ENCODE results near the gene TNFRSF25. TPM values are rescaled to one million over a fixed set of nuclear protein-coding genes. Genes with fewer than 3 reads are reported as not detected.
A peak's percentile ranks its signal among the peaks of the same experiment; 100 is the strongest.

TNFRSF25 gene
- total and polyA plus RNA-seq, 9 of the 15 experiments (the other 6 are each of a cell fraction or from before 2014, with no cell fraction given): 0.24 to 0.49 TPM; not detected in 7

DNA sequence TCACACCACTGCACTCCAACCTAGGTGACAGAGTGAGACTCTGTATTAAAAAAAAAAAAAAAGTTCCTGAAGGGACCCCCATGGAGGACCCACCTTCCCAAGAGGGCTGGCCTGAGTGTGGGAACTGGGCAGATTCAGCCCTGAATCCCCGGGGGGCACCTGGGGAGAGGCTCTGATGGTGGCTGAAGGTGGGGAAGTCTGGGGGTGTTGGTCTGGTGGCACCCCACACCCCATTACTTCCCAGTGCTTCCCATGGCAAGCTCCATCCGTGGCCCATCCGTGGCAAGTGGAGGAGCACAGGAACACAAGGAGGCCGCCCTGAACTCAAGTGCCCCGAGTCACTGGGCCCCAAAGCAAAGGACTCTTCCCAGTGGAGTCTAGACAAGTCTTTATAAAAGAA, 778 bp upstream of the TNFRSF25 start (continued):
- no peak for TF ChIP-seq ZNF707 (CRISPR knock-in tag; conservative IDR thresholded peaks at IDR 0.05)

GRCh38 chr1:6465461-6466005, 440 bp downstream of the TNFRSF25 start:
- Histone ChIP-seq H3K9ac (ENCODE audit: insufficient read depth in 1 of 2, low read depth in 2 of 2, low read length in 2 of 2) (peak overlapping the region in 1 of 2 experiments; percentile 15; a peak in 1 of 4 replicates), H3K36me3 (ENCODE audit: control insufficient read depth, insufficient read depth, low read length) (no peaks in the 10 kb centered on the region), H3K4me2 (ENCODE audit: insufficient read depth, low read length) (no peak overlapping the region), H3K27ac (ENCODE audit: extremely low read depth, low read depth, low read length) (no peak overlapping the region), H3K79me2 (ENCODE audit: control insufficient read depth, insufficient read depth, low read length) (no peaks in the 10 kb centered on the region), H4K20me1 (replicated peaks; ENCODE audit: control insufficient read depth, insufficient read depth, low read length) (peaks cover 40% of the 10 kb centered on the region), H3K4me3 (no peak overlapping the region), H2AFZ (ENCODE audit: low read depth, low read length) (no peak overlapping the region), H3K9me1 (ENCODE audit: control insufficient read depth, insufficient read depth, low read length) (peaks cover 2% of the 10 kb centered on the region), H3K4me1 (replicated peaks in 1 of 2; ENCODE audit: control insufficient read depth in 2 of 2, insufficient read depth in 2 of 2, low read length in 2 of 2) (peaks cover 0 to 59% of the 10 kb centered on the region in 2 experiments; a peak in 2 of 5 replicates), H3K9me3 (replicated peaks; ENCODE audit: control insufficient read depth, insufficient read depth, low read depth, low read length) (no peaks in the 10 kb centered on the region), H3K27me3 (ENCODE audit: control insufficient read depth in 2 of 2, insufficient read depth in 2 of 2, low read length in 2 of 2) (peaks cover 84 to 94% of the 10 kb centered on the region in 2 experiments)
- in situ Hi-C loops (cut with MboI) (no loop called here), intact Hi-C loops (cut with micrococcal nuclease) (no loop called here)
- CTCF ChIA-PET (ENCODE audit: low intra/inter-chr PET ratio): interaction anchor here (0.6 kb wide), 1 partner anchor 118 kb away, joined by 3 read pairs; no protein-coding TSS in a partner anchor
- TF ChIP-seq, protein P1, sequence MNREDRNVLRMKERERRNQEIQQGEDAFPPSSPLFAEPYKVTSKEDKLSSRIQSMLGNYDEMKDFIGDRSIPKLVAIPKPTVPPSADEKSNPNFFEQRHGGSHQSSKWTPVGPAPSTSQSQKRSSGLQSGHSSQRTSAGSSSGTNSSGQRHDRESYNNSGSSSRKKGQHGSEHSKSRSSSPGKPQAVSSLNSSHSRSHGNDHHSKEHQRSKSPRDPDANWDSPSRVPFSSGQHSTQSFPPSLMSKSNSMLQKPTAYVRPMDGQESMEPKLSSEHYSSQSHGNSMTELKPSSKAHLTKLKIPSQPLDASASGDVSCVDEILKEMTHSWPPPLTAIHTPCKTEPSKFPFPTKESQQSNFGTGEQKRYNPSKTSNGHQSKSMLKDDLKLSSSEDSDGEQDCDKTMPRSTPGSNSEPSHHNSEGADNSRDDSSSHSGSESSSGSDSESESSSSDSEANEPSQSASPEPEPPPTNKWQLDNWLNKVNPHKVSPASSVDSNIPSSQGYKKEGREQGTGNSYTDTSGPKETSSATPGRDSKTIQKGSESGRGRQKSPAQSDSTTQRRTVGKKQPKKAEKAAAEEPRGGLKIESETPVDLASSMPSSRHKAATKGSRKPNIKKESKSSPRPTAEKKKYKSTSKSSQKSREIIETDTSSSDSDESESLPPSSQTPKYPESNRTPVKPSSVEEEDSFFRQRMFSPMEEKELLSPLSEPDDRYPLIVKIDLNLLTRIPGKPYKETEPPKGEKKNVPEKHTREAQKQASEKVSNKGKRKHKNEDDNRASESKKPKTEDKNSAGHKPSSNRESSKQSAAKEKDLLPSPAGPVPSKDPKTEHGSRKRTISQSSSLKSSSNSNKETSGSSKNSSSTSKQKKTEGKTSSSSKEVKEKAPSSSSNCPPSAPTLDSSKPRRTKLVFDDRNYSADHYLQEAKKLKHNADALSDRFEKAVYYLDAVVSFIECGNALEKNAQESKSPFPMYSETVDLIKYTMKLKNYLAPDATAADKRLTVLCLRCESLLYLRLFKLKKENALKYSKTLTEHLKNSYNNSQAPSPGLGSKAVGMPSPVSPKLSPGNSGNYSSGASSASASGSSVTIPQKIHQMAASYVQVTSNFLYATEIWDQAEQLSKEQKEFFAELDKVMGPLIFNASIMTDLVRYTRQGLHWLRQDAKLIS (CRISPR knock-in tag; IDR thresholded peaks at IDR 0.05): no peak
- no peak for TF ChIP-seq TEAD2 (tag; IDR thresholded peaks at IDR 0.05)
- no peak for TF ChIP-seq USF2 (CRISPR knock-in tag; IDR thresholded peaks at IDR 0.05)
- TF ChIP-seq ZKSCAN3 (CRISPR knock-in tag; IDR thresholded peaks at IDR 0.05): no peak
- TF ChIP-seq ZNF23 (CRISPR knock-in tag; IDR thresholded peaks at IDR 0.05): no peak
- TF ChIP-seq FOXM1 (IDR thresholded peaks at IDR 0.05; ENCODE audit: low read depth): no peak
- TF ChIP-seq FOXM1 (CRISPR knock-in tag; IDR thresholded peaks at IDR 0.05; ENCODE audit: low read depth): no peak
- 12% methylated on average over 21 of the region's 21 CpGs for WGBS (ENCODE audit: insufficient coverage, low coverage, missing lambda C conversion rate)
- no TSS peak for BruUV-seq (replicated peaks)
- FAIRE-seq: no peak
- DNase-seq (ENCODE audit: extremely low read depth in 1 of 4, low spot score in 3 of 4): no peak
- no peak for ATAC-seq
- POLR2A ChIA-PET: interaction anchor here (0.6 kb wide), 1 partner anchor 494 kb away, joined by 3 read pairs; no protein-coding TSS in a partner anchor
